GM04504 (cell line): Measurements from ENCODE around the gene NEDD8.

Source experiments
- DNase-seq: peaks from one replicate; pipeline ENCODE4 v3.0.0-alpha.2; 2012; ENCODE audit warnings: low read depth

Gene NEDD8

GRCh38 chr14:24232121-24232644, at the start of gene NEDD8:
NEDD8 (minus strand) TSS chr14:24232367; CDS start chr14:24232267, 100 bp downstream.
- peak; percentile 96 for DNase-seq

GRCh38 chr14:24281636-24282035, 49.5 kb upstream of the NEDD8 start:
- DNase-seq = no peak

GRCh38 chr14:24280797-24281460, 48.8 kb upstream of the NEDD8 start:
- no peak for DNase-seq

GRCh38 chr14:24279301-24280186, 47.4 kb upstream of the NEDD8 start:
- no peak for DNase-seq

GRCh38 chr14:24278424-24278823, 46.3 kb upstream of the NEDD8 start:
- DNase-seq = no peak

- no peak for DNase-seq
These were observed 45.6 kb upstream of the NEDD8 start for GRCh38 chr14:24277606-24278321.

- DNase-seq = no peak
These were observed 44.9 kb upstream of the NEDD8 start for GRCh38 chr14:24277071-24277470.

GRCh38 chr14:24274101-24274543, 42.0 kb upstream of the NEDD8 start:
- DNase-seq = no peak

- no peak for DNase-seq
These were observed 41.3 kb upstream of the NEDD8 start for GRCh38 chr14:24273422-24273998.

- no peak for DNase-seq
These were observed 40.3 kb upstream of the NEDD8 start for GRCh38 chr14:24272467-24272866.

- DNase-seq = no peak
These were observed 39.7 kb upstream of the NEDD8 start for GRCh38 chr14:24271834-24272263.

GRCh38 chr14:24271134-24271833, 39.1 kb upstream of the NEDD8 start, which contains the start of gene RABGGTA:
RABGGTA (minus strand) TSS chr14:24271597; CDS start chr14:24271115, 482 bp downstream.
- DNase-seq = peak; percentile 56

- DNase-seq = no peak
These were observed 38.5 kb upstream of the NEDD8 start for GRCh38 chr14:24270537-24271133.

GRCh38 chr14:24269910-24270536, 37.9 kb upstream of the NEDD8 start:
- no peak for DNase-seq

- DNase-seq = no peak
These were observed 37.2 kb upstream of the NEDD8 start for GRCh38 chr14:24269368-24269767.

- DNase-seq = no peak
These were observed 36.1 kb upstream of the NEDD8 start for GRCh38 chr14:24268225-24268624.

- no peak for DNase-seq
These were observed 35.3 kb upstream of the NEDD8 start for GRCh38 chr14:24267516-24267915.

GRCh38 chr14:24266344-24267244, 34.4 kb upstream of the NEDD8 start:
- no peak for DNase-seq

GRCh38 chr14:24264298-24264697, 32.1 kb upstream of the NEDD8 start:
- no peak for DNase-seq
